ENCODE measurements around the gene BRCA1. TPM values are rescaled to one million over a fixed set of nuclear protein-coding genes. Genes with fewer than 3 reads are reported as not detected.

Gene BRCA1
- total RNA-seq, 1 experiment from 2014 or later: 44.1 TPM

DNA sequence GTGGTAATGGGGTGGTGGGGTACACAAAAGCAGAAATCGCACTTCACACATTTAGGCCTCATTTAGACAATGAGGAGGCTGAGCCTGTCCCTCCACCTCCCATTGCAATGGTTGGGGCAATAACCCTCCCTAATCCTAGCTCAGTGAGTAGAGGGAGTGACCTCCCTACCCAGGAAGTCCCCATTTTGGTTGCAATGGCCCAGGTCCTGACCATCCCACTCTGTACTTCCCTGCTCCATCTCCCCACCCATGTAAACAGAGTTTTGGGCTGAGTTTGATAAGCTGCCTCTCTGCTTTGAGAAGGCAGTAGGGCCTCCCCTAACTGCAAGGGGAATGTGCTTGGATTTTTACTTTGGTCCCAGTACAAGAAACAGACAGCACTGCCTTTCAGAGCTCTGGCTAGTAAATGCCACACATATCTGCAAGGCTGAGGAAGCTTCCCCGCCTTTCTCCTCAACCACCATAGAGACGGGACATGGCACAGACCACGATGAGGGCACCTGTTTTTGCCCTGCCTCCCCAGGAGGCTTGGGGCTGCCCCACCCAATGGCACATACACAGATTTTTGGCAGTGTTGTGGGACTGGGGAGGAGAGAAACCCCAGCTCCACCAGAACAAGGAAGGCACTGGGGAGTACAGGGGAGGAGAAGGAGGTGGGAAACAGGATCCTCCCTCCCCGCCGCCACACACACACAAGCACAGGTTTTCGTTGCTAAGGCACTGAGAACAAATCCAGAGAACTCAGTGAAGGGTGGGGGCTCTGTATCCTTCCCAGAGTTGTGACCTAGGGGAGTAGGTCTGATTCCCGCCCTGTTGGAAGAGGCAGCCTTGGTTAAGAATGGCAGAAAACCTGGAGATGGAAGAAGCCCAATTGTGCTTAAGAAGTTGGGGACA is 110.3 kb downstream of the BRCA1 start (continued):
- TF ChIP-seq, protein P1, sequence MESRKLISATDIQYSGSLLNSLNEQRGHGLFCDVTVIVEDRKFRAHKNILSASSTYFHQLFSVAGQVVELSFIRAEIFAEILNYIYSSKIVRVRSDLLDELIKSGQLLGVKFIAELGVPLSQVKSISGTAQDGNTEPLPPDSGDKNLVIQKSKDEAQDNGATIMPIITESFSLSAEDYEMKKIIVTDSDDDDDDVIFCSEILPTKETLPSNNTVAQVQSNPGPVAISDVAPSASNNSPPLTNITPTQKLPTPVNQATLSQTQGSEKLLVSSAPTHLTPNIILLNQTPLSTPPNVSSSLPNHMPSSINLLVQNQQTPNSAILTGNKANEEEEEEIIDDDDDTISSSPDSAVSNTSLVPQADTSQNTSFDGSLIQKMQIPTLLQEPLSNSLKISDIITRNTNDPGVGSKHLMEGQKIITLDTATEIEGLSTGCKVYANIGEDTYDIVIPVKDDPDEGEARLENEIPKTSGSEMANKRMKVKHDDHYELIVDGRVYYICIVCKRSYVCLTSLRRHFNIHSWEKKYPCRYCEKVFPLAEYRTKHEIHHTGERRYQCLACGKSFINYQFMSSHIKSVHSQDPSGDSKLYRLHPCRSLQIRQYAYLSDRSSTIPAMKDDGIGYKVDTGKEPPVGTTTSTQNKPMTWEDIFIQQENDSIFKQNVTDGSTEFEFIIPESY (IDR thresholded peaks at IDR 0.05; ENCODE audit: extremely low read depth, insufficient replicate concordance, low read length): no peak
- no peak for TF ChIP-seq EGR1 (IDR thresholded peaks at IDR 0.05; ENCODE audit: low read depth)
- no peak for TF ChIP-seq YY1 (IDR thresholded peaks at IDR 0.05; ENCODE audit: extremely low read depth, insufficient replicate concordance, low read depth, low read length)

DNA sequence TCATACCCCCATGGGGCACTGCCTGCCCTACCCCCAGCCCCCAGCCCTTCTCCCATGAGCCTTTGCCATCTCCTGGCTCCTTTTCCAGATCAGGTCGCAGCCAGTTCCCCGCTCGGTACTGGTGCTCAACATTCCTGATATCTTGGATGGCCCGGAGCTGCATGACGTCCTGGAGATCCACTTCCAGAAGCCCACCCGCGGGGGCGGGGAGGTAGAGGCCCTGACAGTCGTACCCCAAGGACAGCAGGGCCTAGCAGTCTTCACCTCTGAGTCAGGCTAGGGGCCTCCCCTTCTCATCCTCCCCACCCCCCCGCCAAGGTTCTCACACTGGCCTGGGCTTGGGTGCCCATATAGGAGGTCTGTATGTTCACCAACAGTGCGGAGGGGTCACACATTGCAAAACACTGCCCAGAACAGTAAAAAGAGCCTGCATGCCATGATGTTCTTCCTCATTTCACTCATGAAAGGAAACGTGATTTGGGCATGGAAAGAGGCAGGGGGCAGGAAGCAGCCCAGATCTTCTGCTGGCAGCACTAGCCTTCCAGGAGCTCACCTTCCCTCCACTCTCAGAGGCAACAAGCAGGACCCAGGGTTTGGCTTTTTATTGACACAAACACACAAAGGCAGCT is 111.0 kb downstream of the BRCA1 start:
- no peak overlapping the region for H3K4me2 ChIP-seq (ENCODE audit: low read length)
- ATAC-seq: no peak

More for the DNA sequence above, 111.0 kb downstream of the BRCA1 start:
- no peak overlapping the region for H3K9ac ChIP-seq (ENCODE audit: low read length)
- ChIA-PET RAD21 (ENCODE audit: low non-redundant PET in 1 of 2, low total read pairs in 2 of 2, uncharacterized antibody in 2 of 2, unreplicated experiment in 2 of 2) (no interaction called here), CTCF (no interaction called here), POLR2A (interaction anchor here (0.7 to 0.9 kb wide), 2 partner anchors 10 to 16 kb away, joined by 3 read pairs; partner anchors contain the start of gene RPL27)
- no peaks in the 10 kb centered on the region for H3K27me3 ChIP-seq (ENCODE audit: insufficient read depth, low read length)
- no peak overlapping the region for H3K4me3 ChIP-seq (replicated peaks in 1 of 2; ENCODE audit: low read depth in 1 of 2, low read length in 2 of 2)
- intact Hi-C loops (cut with micrococcal nuclease): no loop called here
- no peaks in the 10 kb centered on the region for H3K9me2 ChIP-seq (ENCODE audit: insufficient read depth)
- BruUV-seq (replicated peaks): no TSS peak
- no peak overlapping the region for H3K27ac ChIP-seq (ENCODE audit: low read depth, low read length)
- TF ChIP-seq, protein P2, sequence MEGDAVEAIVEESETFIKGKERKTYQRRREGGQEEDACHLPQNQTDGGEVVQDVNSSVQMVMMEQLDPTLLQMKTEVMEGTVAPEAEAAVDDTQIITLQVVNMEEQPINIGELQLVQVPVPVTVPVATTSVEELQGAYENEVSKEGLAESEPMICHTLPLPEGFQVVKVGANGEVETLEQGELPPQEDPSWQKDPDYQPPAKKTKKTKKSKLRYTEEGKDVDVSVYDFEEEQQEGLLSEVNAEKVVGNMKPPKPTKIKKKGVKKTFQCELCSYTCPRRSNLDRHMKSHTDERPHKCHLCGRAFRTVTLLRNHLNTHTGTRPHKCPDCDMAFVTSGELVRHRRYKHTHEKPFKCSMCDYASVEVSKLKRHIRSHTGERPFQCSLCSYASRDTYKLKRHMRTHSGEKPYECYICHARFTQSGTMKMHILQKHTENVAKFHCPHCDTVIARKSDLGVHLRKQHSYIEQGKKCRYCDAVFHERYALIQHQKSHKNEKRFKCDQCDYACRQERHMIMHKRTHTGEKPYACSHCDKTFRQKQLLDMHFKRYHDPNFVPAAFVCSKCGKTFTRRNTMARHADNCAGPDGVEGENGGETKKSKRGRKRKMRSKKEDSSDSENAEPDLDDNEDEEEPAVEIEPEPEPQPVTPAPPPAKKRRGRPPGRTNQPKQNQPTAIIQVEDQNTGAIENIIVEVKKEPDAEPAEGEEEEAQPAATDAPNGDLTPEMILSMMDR (IDR thresholded peaks at IDR 0.05 in 2 of 3, conservative IDR thresholded peaks at IDR 0.05 in 1 of 3; ENCODE audit: borderline replicate concordance in 1 of 3, insufficient read depth in 1 of 3, low read depth in 2 of 3, low read length in 2 of 3): no peak
- TF ChIP-seq FOSL1 (IDR thresholded peaks at IDR 0.05; ENCODE audit: low read depth) (no peak), POLR2AphosphoS5 (IDR thresholded peaks at IDR 0.05; ENCODE audit: low read depth, low read length) (no peak), YY1 (IDR thresholded peaks at IDR 0.05; ENCODE audit: extremely low read depth, insufficient replicate concordance, low read depth, low read length) (no peak)
- no peak overlapping the region for H2AFZ ChIP-seq (ENCODE audit: low read depth, low read length, poor library complexity, severe bottlenecking)
- H3K36me3 ChIP-seq (ENCODE audit: control insufficient read depth in 1 of 2, insufficient read depth in 2 of 2, low read length in 2 of 2): peaks cover 0 to 9% of the 10 kb centered on the region in 2 experiments; a peak in 3 of 4 replicates
- peaks cover 10 to 22% of the 10 kb centered on the region in 2 experiments; a peak in 3 of 4 replicates for H3K4me1 ChIP-seq (ENCODE audit: control insufficient read depth in 1 of 2, insufficient read depth in 2 of 2, low read length in 2 of 2)
- DNase-seq (ENCODE audit: low read depth, low spot score): no peak
- no peaks in the 10 kb centered on the region for H3K79me2 ChIP-seq (ENCODE audit: insufficient read depth, low read length)
- H4K20me1 ChIP-seq (ENCODE audit: insufficient read depth): no peaks in the 10 kb centered on the region
- H3K9me3 ChIP-seq (ENCODE audit: control insufficient read depth in 1 of 2, insufficient read depth in 1 of 2, low read depth in 1 of 2, low read length in 2 of 2): no peaks in the 10 kb centered on the region
